Fibroblast of lung (primary cell): Measurements from ENCODE around the gene UBB.

ENCODE experiments used
- EZH2 ChIP-seq: IDR thresholded peaks from 2 replicates; pipeline ENCODE4 v1.5.1; 2012; ENCODE audit warnings: low read length, control low read depth, mild to moderate bottlenecking; ENCODE audit errors: missing control alignments
- TF ChIP-seq, protein P1 (sequence below), 2 donors: IDR thresholded peaks in 1 of 2; conservative IDR thresholded peaks in 1 of 2; 1 replicate in 1 of 2; 2 replicates in 1 of 2; pipeline ENCODE4 v1.5.1; 2011 to 2012; ENCODE audit warnings: low read length in 2 of 2, control low read depth in 1 of 2, inconsistent platforms in 1 of 2, low read depth in 1 of 2, mild to moderate bottlenecking in 1 of 2

DNA sequence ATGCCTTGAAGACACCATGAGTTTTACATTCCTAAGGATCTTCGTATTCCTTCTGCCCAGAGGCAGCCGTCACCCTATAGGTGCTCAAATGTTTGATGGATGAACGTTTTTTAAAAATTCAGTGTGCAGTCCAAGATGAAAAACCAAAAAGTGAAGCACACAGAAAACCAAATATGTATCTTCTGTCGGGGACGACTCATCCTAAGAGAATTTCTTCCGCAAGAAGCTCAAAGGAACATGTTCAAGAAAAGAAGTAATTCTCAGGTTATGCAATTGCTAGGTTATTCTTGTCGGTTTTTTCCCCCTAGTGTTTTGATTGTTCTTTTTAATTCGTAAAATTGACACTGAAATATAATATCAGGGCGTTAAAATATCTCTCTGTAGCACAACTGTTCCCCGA is 29.1 kb upstream of the UBB start:
- TF ChIP-seq, protein P1, sequence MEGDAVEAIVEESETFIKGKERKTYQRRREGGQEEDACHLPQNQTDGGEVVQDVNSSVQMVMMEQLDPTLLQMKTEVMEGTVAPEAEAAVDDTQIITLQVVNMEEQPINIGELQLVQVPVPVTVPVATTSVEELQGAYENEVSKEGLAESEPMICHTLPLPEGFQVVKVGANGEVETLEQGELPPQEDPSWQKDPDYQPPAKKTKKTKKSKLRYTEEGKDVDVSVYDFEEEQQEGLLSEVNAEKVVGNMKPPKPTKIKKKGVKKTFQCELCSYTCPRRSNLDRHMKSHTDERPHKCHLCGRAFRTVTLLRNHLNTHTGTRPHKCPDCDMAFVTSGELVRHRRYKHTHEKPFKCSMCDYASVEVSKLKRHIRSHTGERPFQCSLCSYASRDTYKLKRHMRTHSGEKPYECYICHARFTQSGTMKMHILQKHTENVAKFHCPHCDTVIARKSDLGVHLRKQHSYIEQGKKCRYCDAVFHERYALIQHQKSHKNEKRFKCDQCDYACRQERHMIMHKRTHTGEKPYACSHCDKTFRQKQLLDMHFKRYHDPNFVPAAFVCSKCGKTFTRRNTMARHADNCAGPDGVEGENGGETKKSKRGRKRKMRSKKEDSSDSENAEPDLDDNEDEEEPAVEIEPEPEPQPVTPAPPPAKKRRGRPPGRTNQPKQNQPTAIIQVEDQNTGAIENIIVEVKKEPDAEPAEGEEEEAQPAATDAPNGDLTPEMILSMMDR (conservative IDR thresholded peaks at IDR 0.05 in 1 of 2, IDR thresholded peaks at IDR 0.05 in 1 of 2; ENCODE audit: low read depth in 1 of 2, low read length in 2 of 2): no peak
- TF ChIP-seq EZH2: no peak
